Activated T-cell treated with anti-CD3 and anti-CD28 coated beads for 24 hours (primary cell): ENCODE results near the gene RASGEF1B.
"Not testable (repeated sequence)": the region's sequence is repeated elsewhere in the genome, so short reads cannot be mapped to it uniquely, and the experiment has no call there.

Experiments
- DNase-seq: peaks from one replicate; pipeline ENCODE4 v3.0.0-alpha.2; 2020; ENCODE audit warnings: low read depth

The RASGEF1B gene

GRCh38 chr4:81429031-81429430, 42.7 kb downstream of the RASGEF1B start:
- DNase-seq: no peak

- DNase-seq: no peak
Measured at GRCh38 chr4:81428002-81428401, 43.7 kb downstream of the RASGEF1B start.

- DNase-seq: no peak
Measured at GRCh38 chr4:81427344-81427821, 44.3 kb downstream of the RASGEF1B start.

- no peak for DNase-seq
Measured at GRCh38 chr4:81426770-81427289, 44.9 kb downstream of the RASGEF1B start.

GRCh38 chr4:81424816-81425755, 46.6 kb downstream of the RASGEF1B start:
- DNase-seq: no peak

- no peak for DNase-seq
Measured at GRCh38 chr4:81424336-81424735, 47.4 kb downstream of the RASGEF1B start.

GRCh38 chr4:81422595-81422994, 49.1 kb downstream of the RASGEF1B start:
- DNase-seq: no peak

GRCh38 chr4:81421346-81422218, 50.1 kb downstream of the RASGEF1B start:
- no peak for DNase-seq

- DNase-seq: no peak
Measured at GRCh38 chr4:81418572-81418971, 53.1 kb downstream of the RASGEF1B start.

GRCh38 chr4:81412946-81413495, 58.7 kb downstream of the RASGEF1B start:
- no peak for DNase-seq

GRCh38 chr4:81410680-81411079, 61.0 kb downstream of the RASGEF1B start:
- no peak for DNase-seq

GRCh38 chr4:81409836-81410235, 61.9 kb downstream of the RASGEF1B start:
- no peak for DNase-seq

- no peak for DNase-seq
Measured at GRCh38 chr4:81408341-81408740, 63.4 kb downstream of the RASGEF1B start.

- DNase-seq: no peak
Measured at GRCh38 chr4:81407726-81408125, 64.0 kb downstream of the RASGEF1B start.

GRCh38 chr4:81406481-81406880, 65.2 kb downstream of the RASGEF1B start:
- not testable (repeated sequence) for DNase-seq

- peak; percentile 30 for DNase-seq
Measured at GRCh38 chr4:81405900-81406401, 65.8 kb downstream of the RASGEF1B start.

GRCh38 chr4:81404741-81405140, 67.0 kb downstream of the RASGEF1B start:
- no peak for DNase-seq

- no peak for DNase-seq
Measured at GRCh38 chr4:81404294-81404693, 67.4 kb downstream of the RASGEF1B start.

GRCh38 chr4:81399306-81400086, 72.2 kb downstream of the RASGEF1B start:
- DNase-seq: no peak

GRCh38 chr4:81398379-81398778, 73.3 kb downstream of the RASGEF1B start:
- DNase-seq: no peak

- no peak for DNase-seq
Measured at GRCh38 chr4:81397635-81398034, 74.1 kb downstream of the RASGEF1B start.
